PC-3 (cell line): ENCODE results near the gene SBNO2. TPM values are rescaled to one million over a fixed set of nuclear protein-coding genes. Genes with fewer than 3 reads are reported as not detected.

ENCODE experiments used
- ATAC-seq: fragments of 200-7000 bp; cut with Tn5 transposase; 2 replicates; pipeline ENCODE4 v1.9.1; 2020; ENCODE audit warnings: mild to moderate bottlenecking, moderate library complexity
- BruUV-seq: library from RNA; stranded (reverse); fragments of 400-500 nt; replicated peaks from 2 replicates; lab custom pipeline; 2021; lab: Mats Ljungman, UMichigan
- CTCF ChIA-PET: fragments of 300-600 bp; sonication (Branson Sonifier 250); formaldehyde crosslinking; loops from one replicate; lab custom pipeline; 2022; ENCODE audit warnings: antibody characterized with exemption; lab: Charles Lee
- POLR2A ChIA-PET: fragments of 300-600 bp; sonication (Branson Sonifier 250); formaldehyde crosslinking; loops from one replicate; lab custom pipeline; 2022; ENCODE audit warnings: antibody characterized with exemption; ENCODE audit not compliant: unreplicated experiment; lab: Charles Lee
- DNase-seq: peaks from one replicate; pipeline ENCODE4 v3.0.0-alpha.2; 2015
- H2AFZ ChIP-seq: fragments of 300-600 bp; sonication (generic); 2 replicates; pipeline ENCODE4 v1.6.0; 2016; ENCODE audit warnings: antibody characterized with exemption, low read length
- H3F3A ChIP-seq: fragments of 300-600 bp; sonication (generic); one replicate; pipeline ENCODE4 v1.6.0; 2017; ENCODE audit warnings: antibody characterized with exemption, low read length, control low read depth, mild to moderate bottlenecking; ENCODE audit not compliant: unreplicated experiment
- H3K27ac ChIP-seq: fragments of 300-600 bp; sonication (generic); 2 replicates; pipeline ENCODE4 v1.5.1; 2016; ENCODE audit warnings: mild to moderate bottlenecking, low read length
- H3K27me3 ChIP-seq: fragments of 300-600 bp; sonication (generic); 2 replicates; pipeline ENCODE4 v1.6.1; 2016; ENCODE audit warnings: low read length, mixed read lengths
- H3K36me3 ChIP-seq: fragments of 300-600 bp; sonication (generic); 2 replicates; pipeline ENCODE4 v1.6.1; 2016; ENCODE audit warnings: low read depth, mixed run types, low read length, mixed read lengths
- H3K4me1 ChIP-seq: fragments of 300-600 bp; sonication (generic); 2 replicates; pipeline ENCODE4 v1.5.1; 2016; ENCODE audit warnings: low read length; ENCODE audit not compliant: insufficient read depth
- H3K4me2 ChIP-seq: fragments of 300-600 bp; sonication (generic); 2 replicates; pipeline ENCODE4 v1.6.0; 2016; ENCODE audit warnings: low read length
- H3K4me3 ChIP-seq: fragments of 300-600 bp; sonication (generic); 2 replicates; pipeline ENCODE4 v1.5.1; 2016; ENCODE audit warnings: mild to moderate bottlenecking, low read length, mixed read lengths
- H3K79me2 ChIP-seq: fragments of 300-600 bp; sonication (generic); 2 replicates; pipeline ENCODE4 v1.6.1; 2017; ENCODE audit warnings: low read length, mixed read lengths
- H3K9ac ChIP-seq: fragments of 300-600 bp; sonication (generic); 2 replicates; pipeline ENCODE4 v1.6.0; 2016; ENCODE audit warnings: mild to moderate bottlenecking, low read length
- H3K9me2 ChIP-seq: fragments of 300-600 bp; sonication (generic); replicated peaks from 2 replicates; pipeline ENCODE4 v1.6.1; 2016; ENCODE audit warnings: mixed run types, low read length, mixed read lengths
- H3K9me3 ChIP-seq: fragments of 300-600 bp; sonication (generic); 2 replicates; pipeline ENCODE4 v1.6.1; 2016; ENCODE audit warnings: low read length, mixed read lengths
- H4K20me1 ChIP-seq: fragments of 300-600 bp; sonication (generic); 2 replicates; pipeline ENCODE4 v1.6.1; 2016; ENCODE audit warnings: low read length, mixed read lengths
- CTCF ChIP-seq: fragments of 300-600 bp; sonication (generic); conservative IDR thresholded peaks from 2 replicates; pipeline ENCODE4 v1.5.1; 2017; ENCODE audit warnings: antibody characterized with exemption, low read depth, mild to moderate bottlenecking, low read length
- EZH2 ChIP-seq: fragments of 300-600 bp; sonication (generic); IDR thresholded peaks from one replicate; pipeline ENCODE4 v1.6.1; 2017; ENCODE audit warnings: antibody characterized with exemption, mild to moderate bottlenecking, low read length; ENCODE audit not compliant: unreplicated experiment
- EZH2phosphoT487 ChIP-seq: fragments of 300-600 bp; sonication (generic); IDR thresholded peaks from 2 replicates; pipeline ENCODE4 v1.6.1; 2018; ENCODE audit warnings: mild to moderate bottlenecking, antibody characterized with exemption, low read length, borderline replicate concordance
- intact Hi-C: fragments of 100-400 bp; cut with micrococcal nuclease; formaldehyde crosslinking; loops from 2 replicates; pipeline ENCODE4 v1.9.0; 2023
- total RNA-seq: library from RNA; depleted of rRNA; stranded (reverse); fragments of >200 nt; gene quantifications from 2 replicates; pipeline ENCODE4 v1.2.3, GENCODE V29; 2014

The SBNO2 gene
- total RNA-seq, 1 experiment from 2014 or later: 62.4 TPM

GRCh38 chr19:1073063-1073955 is 100.8 kb downstream of the SBNO2 start:
- intact Hi-C loops: no loop called here
- no peak overlapping the region for H2AFZ ChIP-seq
- no peaks in the 10 kb centered on the region for H3F3A ChIP-seq
- POLR2A ChIA-PET: no interaction called here
- H3K79me2 ChIP-seq: 0 out of 2 replicates have a peak, but pooled peaks cover 2% of the 10 kb centered on the region
- DNase-seq: no peak
- ATAC-seq: no peak
- H3K27me3 ChIP-seq: no peaks in the 10 kb centered on the region
- TF ChIP-seq CTCF (no peak), EZH2 (no peak), EZH2phosphoT487 (no peak)
- H3K27ac ChIP-seq: no peak overlapping the region
- no peaks in the 10 kb centered on the region for H4K20me1 ChIP-seq
- BruUV-seq: no TSS peak
- H3K36me3 ChIP-seq: no peaks in the 10 kb centered on the region
- H3K9me3 ChIP-seq: no peaks in the 10 kb centered on the region
- H3K4me2 ChIP-seq: no peak overlapping the region
- no peaks in the 10 kb centered on the region for H3K9me2 ChIP-seq
- CTCF ChIA-PET: no interaction called here
- no peaks in the 10 kb centered on the region; the same call in 1 of the 2 replicates for H3K4me1 ChIP-seq
- H3K4me3 ChIP-seq: no peak overlapping the region
- no peak overlapping the region for H3K9ac ChIP-seq

GRCh38 chr19:1072371-1073015 is 101.6 kb downstream of the SBNO2 start:
- no peak overlapping the region for H3K9ac ChIP-seq
- no peak overlapping the region for H3K4me3 ChIP-seq
- intact Hi-C loops: no loop called here
- H3K36me3 ChIP-seq: no peaks in the 10 kb centered on the region
- no peaks in the 10 kb centered on the region for H3K9me3 ChIP-seq
- no peak overlapping the region for H3K27ac ChIP-seq
- no peaks in the 10 kb centered on the region; the same call in 1 of the 2 replicates for H3K4me1 ChIP-seq
- no peaks in the 10 kb centered on the region for H3F3A ChIP-seq
- ChIA-PET CTCF (no interaction called here), POLR2A (no interaction called here)
- H3K27me3 ChIP-seq: no peaks in the 10 kb centered on the region
- H2AFZ ChIP-seq: no peak overlapping the region
- ATAC-seq: no peak
- no peaks in the 10 kb centered on the region for H4K20me1 ChIP-seq
- H3K79me2 ChIP-seq: 0 out of 2 replicates have a peak, but pooled peaks cover 4% of the 10 kb centered on the region
- no peak overlapping the region for H3K4me2 ChIP-seq
- no peak for DNase-seq
- TF ChIP-seq CTCF (no peak), EZH2phosphoT487 (no peak), EZH2 (no peak)
- H3K9me2 ChIP-seq: no peaks in the 10 kb centered on the region
- BruUV-seq: no TSS peak
